Activated CD4-positive, CD25-positive, alpha-beta regulatory T cell treated with anti-CD3 and anti-CD28 coated beads, Interleukin-2, amount 50 U/mL, for 16 hours (primary cell): Measurements from ENCODE around the gene DISP2.

Experiments used
- DNase-seq: peaks from one replicate; pipeline ENCODE4 v3.0.0-alpha.2; 2020; ENCODE audit warnings: low read depth, low spot score

DISP2 gene

DNA sequence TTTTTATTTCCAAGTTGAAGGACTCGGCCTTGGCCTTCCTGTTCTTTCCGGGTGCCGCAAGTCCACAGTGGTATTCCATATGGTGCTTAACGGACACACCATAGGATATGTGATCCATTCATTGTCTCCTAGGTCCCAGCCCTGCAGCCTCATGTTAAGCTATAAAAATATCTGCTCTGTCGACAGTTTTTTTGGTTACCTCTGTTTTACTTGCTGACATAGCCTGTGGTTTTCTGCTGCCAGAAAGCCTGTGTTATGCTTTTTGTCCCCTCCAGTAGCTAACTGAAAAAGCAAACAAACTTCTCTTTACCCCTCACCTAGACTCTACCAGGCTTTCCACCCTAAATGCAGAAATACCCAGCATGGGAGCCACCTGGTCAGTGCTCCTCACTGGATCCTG is 29.3 kb upstream of the DISP2 start:
- DNase-seq, result no peak

DNA sequence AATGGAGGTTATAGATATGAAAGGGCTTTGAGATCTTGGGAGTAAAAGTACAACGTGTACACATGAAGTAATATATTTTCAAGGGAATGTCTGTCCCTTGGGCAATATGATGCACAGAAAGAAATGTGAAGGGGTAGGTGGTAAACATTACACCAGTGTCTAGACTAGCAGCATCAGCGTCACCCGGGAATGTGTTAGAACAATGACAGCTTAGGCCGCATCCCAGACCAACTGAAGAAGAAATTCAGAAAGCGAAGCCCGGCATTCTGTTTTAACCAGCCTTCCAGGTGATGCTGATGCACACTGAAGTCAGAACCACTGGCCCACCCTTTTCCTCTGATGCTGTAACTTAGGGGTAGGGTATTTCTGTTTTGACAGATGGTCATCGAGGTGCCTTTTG is 28.2 kb upstream of the DISP2 start:
- DNase-seq, result no peak

DNA sequence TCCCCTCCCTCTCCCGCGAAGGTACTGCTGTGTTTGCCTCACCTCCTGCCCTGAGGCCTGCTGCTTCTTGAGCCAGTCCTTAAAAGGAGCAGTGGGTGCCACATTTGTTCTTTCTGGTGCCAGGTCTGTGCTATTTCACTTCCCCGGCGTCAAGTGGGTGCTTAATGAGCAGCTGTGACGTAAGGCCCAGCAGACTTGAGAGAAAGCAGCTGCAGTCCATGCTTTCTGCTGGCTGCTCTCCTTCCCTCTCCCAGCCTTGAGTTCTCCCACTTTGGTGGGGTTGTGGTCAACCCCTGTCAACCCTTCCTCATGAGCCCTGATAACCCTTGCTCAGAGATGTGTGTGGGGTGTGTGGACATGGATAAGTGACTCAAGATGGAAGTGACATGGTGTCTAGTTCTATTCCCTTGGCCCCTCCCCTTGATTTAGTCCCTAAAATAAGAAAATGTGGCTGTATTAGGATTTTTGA is 27.6 kb upstream of the DISP2 start:
- no peak for DNase-seq

DNA sequence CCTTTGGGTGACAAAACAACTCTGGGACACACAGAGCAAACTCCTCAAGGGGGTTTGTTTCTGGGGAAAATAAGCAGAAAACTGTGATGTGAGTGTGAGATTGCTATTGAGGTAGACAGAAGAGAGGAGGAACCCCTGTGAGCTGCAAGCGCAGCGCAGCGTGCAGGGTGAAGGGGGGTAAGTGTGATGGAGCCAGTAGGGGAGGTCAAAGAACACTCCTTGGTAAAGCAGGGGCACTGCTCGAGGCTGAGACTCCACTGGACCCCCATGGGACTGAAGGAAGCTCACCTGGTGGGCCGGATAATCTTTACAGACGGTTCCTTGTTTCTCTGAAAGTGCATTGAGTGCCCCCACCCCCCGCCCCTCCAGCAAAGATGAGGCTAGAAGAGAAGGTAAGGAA is 27.0 kb upstream of the DISP2 start:
- DNase-seq, result no peak

DNA sequence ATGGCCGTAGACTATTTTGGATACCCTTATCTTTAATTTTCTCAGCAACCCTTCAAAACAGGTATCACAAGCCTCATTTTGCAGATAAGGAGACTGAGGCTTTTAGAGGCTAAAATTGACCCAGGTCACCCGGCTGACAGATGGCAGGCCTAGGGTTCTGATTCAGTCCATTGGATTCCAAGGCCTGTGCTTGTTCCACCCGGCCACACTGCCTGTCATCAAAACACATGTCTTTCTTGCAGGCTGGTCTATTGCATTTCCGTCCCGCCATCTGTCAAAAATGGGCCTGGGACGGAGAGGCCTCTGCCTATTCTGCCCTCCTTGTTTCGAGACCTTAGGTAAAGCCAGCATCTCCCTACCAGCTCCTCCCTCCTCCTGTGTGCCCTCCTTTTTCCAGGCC is 26.4 kb upstream of the DISP2 start:
- DNase-seq, result no peak

DNA sequence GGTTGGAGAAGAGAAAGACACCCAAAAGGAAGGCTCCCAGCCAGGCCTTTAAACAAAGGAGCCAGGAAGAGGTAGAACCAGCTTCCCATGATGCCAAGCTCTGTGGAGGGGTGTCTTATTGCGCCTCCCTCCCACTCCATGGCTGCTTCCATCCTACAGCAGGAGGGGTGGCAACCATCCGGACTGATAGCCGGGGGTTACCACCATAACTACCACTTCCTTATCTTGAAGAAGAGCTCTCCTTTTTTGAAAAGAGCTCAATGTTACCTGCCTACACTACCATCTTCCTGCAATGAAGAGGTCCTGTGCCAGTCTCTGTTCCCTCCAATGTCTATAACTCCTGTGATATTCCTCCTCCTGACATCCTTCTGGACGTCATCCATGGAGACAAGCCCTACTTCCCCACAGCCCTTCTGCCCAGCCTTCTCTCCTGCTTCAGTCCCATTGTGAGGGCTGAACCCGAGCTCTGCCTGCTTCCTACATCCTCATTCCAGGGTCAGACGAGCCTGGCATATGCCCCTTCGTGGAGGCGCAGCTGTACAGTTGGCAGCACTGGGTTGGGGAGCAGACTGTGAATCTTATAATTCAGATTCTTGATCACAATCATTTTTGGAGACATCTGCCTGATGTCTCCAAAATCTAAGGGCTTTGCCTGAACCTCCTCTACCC is 25.8 kb upstream of the DISP2 start:
- DNase-seq, result no peak

DNA sequence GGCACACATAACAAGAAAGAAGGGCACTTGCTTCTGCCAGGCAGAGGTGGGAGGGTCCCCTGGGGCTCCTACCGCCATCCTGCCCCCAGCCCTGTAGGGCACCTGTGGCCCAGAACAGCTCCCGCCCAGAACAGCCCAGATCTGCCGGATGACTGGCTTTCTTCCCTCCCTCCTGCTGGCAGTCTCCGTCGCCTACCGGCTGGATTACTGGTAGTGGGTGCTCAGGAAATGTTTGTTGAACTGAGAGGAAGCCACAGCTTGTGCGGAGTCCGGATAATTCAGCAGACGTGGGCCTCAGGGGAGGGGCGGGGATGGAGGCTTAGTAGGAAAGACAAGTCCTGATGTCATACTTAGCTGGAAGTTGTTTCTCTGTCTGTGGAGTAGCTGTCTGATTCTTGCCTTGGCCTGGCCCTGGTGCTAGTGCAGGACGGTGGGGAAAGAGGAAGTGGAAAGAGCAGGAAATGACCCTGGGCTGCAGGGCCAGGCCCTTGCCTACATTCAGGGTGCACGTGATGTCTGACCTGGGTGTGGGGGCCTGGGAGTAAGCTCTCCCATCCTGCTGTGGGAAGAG is 24.0 kb upstream of the DISP2 start:
- no peak for DNase-seq

DNA sequence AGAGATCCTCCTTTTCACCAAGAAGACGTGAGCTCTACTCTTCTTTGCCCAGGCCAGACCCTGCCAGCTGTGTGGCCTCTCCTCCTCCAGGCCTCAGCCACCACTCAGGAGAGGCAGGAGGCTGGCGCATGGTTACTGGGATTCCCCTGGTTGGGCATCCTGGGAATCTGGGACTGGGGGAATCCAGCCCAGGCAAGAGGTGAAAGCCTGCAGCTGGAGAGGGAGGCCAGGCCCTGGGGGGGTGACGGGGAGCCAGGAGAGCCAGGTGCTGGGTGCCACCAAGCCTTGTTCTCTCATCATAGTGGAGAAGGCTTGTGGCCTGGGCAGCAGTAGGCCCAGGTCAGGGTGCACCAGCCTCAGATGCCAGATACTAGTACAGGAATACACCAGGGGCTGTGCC is 23.5 kb upstream of the DISP2 start:
- DNase-seq, result no peak

DNA sequence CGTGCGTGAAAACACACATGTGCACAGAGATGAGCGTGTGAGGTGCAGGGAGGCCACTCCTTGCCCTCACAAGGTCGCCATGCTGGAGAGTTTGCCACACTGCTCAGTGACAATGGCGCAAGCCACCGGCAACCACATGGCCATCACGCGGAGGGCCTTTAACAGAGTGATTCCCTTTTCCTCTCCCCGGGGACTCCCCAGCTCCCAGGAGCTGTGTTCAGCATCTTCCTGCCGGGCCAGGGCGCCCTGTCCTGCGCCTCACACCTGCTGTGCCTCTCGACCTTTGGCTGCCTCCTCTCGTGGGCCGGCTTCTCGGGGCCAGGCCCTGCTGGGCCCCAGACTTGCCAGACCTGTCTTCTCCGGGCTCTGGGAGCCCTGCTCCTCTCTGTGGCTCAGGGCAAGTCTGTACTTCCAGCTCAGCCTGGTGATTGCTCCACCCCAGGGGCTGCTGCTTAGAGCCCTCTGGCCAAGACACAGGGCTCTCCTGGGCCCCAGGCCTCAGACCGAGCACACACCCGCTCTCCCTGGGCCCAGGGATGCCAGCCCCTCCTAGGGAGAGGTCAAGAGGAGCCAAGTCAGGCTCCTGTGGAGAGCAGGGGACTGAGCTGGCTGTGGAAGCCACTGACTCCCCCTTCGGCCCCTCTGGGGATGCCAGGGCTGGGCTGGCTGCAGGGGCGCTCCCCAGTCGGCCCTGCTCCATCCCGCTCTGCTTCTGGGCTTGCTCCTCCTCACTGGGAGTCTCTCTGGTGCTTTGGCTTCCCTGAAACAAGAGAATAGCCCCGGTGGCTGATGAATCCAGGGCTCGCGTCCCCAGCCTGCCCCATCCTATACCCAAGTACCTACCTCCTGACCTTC is 22.9 kb upstream of the DISP2 start:
- no peak for DNase-seq

DNA sequence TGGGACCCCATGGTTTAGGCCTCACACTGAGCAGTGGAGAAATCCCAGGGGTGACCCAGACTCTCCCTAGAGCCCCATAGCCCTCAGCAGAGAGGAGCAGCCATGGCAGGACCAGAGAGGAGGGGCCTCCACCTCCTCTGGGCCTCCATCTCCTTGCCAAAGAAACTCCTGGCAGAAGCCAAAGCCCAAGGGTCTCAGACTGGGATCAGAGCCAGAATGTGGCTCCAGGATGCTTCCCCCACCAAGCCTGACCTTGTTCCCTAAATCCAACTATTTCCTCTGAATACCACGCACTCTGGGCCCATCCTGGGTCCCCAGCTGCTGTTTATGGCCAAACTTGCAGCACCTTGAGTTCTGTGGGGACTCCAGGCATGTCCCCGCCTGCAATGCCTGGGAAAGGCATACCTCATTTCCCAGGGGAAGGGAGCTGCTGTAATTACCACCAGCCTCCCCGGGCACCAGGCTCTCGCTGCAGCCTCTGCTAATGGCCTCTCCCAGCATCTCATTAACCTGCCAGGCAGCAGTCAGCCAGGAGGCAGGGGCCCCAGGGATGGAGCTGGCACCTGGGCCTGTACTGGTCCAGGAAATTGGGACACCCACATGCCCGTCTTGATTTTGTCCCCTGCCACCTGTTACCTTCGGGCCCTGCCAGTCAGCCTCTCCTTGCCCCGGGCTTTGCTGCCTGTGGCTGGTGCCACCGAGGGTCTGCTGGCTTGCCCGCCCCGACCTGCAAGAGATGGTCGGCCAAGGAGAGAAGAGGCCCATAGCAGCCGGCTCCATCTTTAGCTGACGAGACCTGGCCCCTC is 21.9 kb upstream of the DISP2 start:
- DNase-seq, result no peak

DNA sequence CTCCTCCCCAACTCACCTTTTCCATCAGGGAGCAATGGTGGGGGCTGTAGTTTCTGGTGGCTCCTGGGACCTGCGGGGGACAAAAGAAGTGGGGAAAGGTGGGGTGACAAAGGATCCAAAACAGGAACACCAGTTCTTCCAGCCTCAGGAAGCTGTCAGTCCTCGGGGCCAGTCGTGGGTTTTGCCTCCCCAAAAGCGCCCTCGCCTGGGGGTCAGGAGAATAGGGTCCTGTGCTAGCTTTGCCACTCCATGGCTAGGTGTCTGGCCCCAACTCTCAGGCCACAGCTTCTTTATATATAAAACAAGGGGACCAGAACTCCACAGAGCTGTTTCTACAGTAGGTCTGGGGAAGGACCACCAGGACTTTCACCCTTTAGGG is 21.3 kb upstream of the DISP2 start:
- DNase-seq, result no peak

DNA sequence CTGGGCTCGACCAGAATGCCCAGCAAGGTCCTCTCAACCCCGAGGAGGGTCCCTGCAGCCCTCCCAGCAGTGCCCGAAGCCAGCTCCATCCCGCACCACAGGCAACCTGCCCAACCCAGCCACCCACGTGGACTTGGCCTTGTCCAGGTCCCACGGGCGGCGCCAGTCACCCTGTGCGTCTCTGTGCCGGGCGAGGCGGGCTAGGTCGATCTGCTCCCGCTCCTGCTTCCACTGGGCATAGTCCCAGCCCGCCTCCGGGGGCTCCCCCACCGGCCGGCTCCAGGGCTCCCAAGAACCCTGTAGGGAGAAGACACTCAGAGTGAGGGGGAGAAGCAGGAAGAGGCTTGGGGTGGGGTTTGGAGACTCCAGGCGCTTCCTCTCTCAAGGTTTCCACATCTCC is 20.4 kb upstream of the DISP2 start:
- DNase-seq, result no peak

DNA sequence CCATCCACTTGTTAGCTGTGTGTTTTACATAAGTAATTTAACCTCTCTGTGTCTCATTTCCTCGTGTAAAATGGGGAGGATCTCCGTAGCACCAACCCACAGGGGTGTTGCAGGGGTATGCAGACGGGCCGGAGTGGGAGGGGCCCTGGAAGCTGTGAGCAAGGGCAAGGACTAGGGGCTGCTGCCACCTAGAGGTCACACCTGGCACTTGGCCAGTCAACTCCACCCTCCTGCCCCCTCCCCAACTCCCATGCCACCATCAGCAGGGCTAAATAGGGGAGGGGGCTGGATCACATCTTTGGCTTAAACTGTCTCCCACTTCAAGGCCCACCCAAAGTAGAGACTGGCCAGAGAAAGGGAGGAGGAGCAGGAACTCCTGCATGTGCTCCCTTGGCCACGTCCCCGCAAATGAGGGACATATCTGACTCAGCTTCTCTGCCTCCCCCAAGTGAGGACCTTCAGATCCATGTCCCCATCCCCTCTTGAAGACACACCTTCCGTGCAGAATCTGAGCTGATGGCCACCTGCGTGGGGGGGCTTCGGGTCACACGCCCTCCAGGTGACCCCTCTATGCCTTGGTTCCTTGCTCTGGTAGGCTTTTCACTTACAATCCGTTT is 19.9 kb upstream of the DISP2 start:
- peak; percentile 49 for DNase-seq

DNA sequence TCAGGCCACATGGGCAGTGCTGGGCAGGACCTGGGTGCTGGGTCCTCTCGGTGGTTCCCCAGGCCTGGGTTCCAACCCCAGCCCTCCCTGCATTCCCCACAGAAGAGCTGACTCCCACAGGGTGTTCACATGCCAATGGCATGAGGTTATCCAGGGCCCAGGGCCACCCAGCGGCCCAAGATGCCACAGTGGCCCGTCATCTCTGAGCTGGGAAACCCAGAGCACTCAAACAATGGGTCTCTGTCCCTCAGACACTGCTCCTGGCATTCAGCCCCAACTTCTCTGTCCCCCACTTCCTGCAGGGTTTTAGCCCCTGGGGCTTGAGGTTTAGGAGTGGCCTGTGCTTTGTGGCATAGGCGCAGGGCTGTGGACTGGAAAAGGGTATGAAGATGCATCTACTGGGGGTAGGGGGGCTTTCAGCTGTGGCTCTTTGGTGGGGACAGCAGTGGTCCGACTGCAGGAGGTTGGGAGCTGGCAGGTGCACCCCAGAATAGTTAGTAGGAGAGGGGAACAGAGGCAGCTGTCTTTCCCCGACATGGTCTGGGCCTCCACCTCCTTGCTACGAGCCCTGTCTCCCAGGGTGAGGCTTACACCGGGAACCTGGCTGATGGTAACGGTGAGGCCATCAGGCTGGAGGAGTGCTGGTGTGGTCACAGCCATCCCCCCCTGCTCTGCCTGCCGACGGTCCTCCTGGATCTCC is 18.9 kb upstream of the DISP2 start:
- no peak for DNase-seq

DNA sequence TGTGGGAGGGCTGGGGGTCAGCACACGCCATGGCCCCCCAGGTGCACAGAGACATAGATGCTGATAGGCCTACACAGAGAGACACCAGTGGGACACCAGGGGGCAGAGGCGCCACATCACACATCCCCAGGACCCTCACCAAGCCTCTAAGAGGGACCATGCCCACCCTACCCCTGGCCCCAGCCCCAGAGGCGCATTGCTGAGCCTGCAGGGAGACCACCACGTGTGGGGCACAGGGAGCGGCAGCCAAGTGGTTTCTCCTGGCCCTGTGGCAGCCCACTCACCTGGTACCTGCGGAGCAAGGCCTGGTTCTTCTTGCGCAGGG is 18.4 kb upstream of the DISP2 start:
- DNase-seq, result no peak

DNA sequence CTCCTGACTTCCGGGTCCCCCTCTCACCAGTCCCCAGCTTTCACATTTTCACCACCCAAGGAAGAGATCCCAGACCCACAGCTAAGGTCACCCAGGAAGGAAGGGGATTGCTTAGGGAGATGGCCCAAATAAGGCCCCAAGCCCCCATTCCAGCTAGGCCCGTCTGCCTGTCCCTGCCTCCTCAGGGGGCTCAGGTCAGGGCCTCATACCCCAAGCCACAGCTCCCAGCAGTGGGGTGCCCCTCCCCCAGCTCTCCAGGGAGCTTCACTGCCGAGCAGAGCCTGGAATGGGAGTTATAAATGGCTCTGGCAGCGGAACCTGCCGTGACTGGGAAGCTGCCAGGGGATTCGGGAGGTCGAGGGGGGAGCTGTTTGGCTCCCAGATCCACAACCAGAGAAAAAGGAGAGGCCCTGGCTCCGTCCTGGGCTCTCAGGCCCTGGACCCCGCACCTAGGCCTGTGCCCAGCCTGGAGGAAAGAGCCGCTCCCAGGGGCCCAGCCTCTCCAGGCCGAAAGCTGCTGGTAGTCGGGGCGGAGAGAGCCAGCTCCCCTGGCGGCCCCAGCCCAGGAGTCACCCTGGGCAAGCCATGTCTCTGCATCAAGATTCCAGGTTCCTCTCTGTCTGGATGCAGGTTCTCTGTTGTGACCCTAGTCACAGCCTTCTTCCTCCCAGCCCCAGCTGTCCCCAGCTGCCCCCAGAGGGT is 17.8 kb upstream of the DISP2 start:
- DNase-seq, result no peak

DNA sequence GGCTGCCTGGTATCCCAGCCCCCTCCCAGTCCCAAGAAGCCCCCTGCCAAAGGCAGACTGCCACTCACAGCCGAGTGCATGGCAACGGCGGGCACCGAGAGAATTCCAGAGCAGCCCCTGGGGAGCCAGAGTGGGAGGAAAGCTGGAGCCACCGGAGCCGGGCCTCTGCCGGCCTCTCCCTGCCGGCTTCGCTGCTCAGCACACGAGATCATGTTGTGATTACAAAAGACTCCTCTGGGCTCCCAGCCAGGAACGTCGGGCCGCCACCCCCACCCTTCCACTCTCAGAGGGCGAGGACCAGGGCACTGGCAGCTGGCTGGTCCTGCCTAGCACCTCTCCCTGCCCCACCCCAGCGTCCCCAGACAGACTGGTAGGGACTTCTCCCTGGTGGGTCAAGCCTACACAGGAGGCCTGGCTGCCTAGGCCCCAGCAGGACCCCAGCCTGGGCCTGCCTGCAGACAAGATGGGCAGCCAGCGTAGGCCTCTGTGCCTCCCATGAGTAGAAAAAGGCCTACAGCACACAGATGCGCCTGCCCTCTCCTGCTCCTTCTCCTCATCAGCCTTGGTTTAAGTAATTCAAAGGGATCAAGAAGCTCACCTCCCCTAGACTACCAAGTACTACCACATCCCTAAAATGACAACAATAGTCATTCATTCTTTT is 17.1 kb upstream of the DISP2 start, which contains the start of gene CCDC9B:
Gene CCDC9B (minus strand): TSS at position 200 of the 661 bp plus-strand sequence. CDS start 120 bp downstream, at position 80.
- DNase-seq, result no peak

DNA sequence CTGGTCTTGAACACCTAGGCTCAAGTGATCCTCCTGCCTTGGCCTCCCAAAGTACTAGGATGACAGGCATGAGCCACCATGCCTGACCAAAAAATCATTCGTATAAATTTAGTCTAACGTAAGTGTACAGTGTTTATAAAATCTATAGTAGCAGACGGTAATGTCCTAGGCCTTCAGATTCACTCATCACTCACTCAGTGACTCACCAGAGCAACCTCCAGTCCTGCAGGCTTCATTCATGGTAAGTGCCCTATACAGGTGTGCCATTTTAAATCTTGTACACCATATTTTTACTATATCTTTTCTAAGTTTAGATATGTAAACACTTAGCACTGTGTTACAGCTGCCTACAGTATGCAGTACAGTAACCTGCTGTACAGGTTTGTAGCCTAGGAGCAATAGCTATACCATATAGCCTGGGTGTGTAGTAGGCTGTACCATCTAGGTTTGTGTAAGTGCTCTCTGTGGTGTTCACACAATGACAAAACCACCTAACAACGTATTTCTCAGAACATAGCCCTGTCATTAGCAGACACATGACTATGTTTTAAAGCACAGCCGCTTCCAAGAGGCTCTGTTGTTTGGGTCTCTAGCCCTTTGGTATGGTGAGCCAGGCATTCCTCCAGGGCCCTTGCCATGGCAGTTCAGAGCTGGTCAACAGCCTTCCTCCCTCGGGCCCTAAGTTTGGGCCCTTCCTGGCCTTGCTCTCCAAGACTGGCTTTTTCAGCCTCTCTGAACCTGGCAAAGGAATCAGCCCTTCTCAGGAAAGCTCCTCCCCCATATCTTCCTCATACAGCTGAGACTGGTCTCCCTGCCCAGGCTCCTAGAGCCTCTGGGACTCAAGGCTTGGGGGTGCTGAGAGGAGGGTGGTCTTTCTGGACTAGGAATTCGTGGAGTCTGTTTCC is 15.4 kb upstream of the DISP2 start:
- no peak for DNase-seq

DNA sequence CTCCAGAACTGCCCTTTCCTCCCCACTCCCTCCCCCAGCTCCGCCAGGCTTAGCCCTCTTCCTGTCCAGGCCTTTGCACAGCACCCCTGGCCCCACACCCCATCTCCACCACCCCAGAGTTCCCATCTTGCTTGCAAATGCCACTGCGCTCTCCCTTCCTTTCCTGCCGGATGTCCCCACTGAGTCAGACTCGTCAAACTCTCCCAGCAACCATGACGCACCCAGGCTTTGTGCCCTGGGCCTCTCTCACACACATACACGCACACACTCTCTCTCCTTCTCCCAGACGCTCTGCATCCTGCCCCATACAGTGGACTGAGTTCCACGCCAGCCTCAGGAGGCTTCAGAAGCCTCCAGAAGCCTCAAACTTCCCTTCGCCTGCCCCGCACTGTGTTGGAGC is 14.5 kb upstream of the DISP2 start:
- no peak for DNase-seq
